Gastroesophageal sphincter (tissue), 4 donors: ENCODE results near the gene EWSR1. TPM values are rescaled to one million over a fixed set of nuclear protein-coding genes. Genes with fewer than 3 reads are reported as not detected.
"Not testable (repeated sequence)": the region's sequence is repeated elsewhere in the genome, so short reads cannot be mapped to it uniquely, and the experiment has no call there.

ENCODE experiments used
- ATAC-seq: fragments of 150-250 bp; one replicate; pipeline ENCODE4 v1.9.1; 2016; ENCODE audit warnings: mild to moderate bottlenecking, moderate library complexity
- H3K27ac ChIP-seq, 4 donors: fragments of 200-600 bp; sonication (generic) in 3 of 4; 1 replicate in 3 of 4; 2 replicates in 1 of 4; pipeline ENCODE4 v1.5.1; 2016 to 2019
- H3K27me3 ChIP-seq: fragments of 200-600 bp; sonication (generic); one replicate; pipeline ENCODE4 v1.5.1; 2019
- H3K36me3 ChIP-seq, 2 donors: fragments of 200-600 bp; sonication (generic); one replicate each; pipeline ENCODE4 v1.5.1; 2019; ENCODE audit warnings: control low read depth in 1 of 2
- H3K4me1 ChIP-seq, 3 donors: fragments of 200-600 bp; sonication (generic); 1 replicate in 2 of 3; 2 replicates in 1 of 3; pipeline ENCODE4 v1.5.1; 2016 to 2019; ENCODE audit warnings: control low read depth in 2 of 3
- H3K4me3 ChIP-seq, 2 donors: fragments of 200-600 bp; sonication (generic); one replicate each; pipeline ENCODE4 v1.5.1; 2019; ENCODE audit warnings: mild to moderate bottlenecking in 1 of 2, moderate library complexity in 1 of 2
- H3K9me3 ChIP-seq, 3 donors: fragments of 200-600 bp; sonication (generic); one replicate each; pipeline ENCODE4 v1.5.1; 2017 to 2019; ENCODE audit warnings: control low read depth in 2 of 3
- CTCF ChIP-seq, 4 experiments: fragments of 200-600 bp in 2 of 4; fragments of 450-650 bp in 2 of 4; sonication (generic) in 1 of 4; IDR thresholded peaks; one replicate each; pipeline ENCODE4 v1.5.1; 2017 to 2019; ENCODE audit warnings: antibody characterized with exemption in 4 of 4, mild to moderate bottlenecking in 2 of 4, moderate library complexity in 2 of 4
- EP300 ChIP-seq: sonication (generic); formaldehyde crosslinking; IDR thresholded peaks from one replicate; pipeline ENCODE4 v1.6.1; 2017; ENCODE audit warnings: antibody characterized with exemption, mild to moderate bottlenecking
- POLR2A ChIP-seq, 2 donors: fragments of 450-650 bp; IDR thresholded peaks; one replicate each; pipeline ENCODE4 v1.6.1; 2017; ENCODE audit warnings: antibody characterized with exemption in 2 of 2, mild to moderate bottlenecking in 2 of 2, moderate library complexity in 1 of 2
- POLR2AphosphoS5 ChIP-seq: sonication (generic); formaldehyde crosslinking; IDR thresholded peaks from one replicate; pipeline ENCODE4 v1.6.1; 2017; ENCODE audit warnings: antibody characterized with exemption
- WGBS, 2 donors: methylation state at CpG; one replicate each; pipeline ENCODE4 v1.1.5; 2018; ENCODE audit warnings: low coverage in 1 of 2; 5-methylcytosine and 5-hydroxymethylcytosine counted together
- total RNA-seq, 4 donors: library from RNA; depleted of rRNA; stranded (reverse); fragments of >200 nt; gene quantifications; one replicate each; pipeline ENCODE4 v1.1.0, GENCODE V29; 2016

EWSR1 gene
- total RNA-seq: 100 to 1,000 TPM; 169 to 209 (median 204) TPM

GRCh38 chr22:29267858-29268510, at the start of gene EWSR1, which contains the start of gene RHBDD3:
Gene EWSR1 (plus strand): TSS chr22:29268268. CDS start chr22:29268337, 69 bp downstream.
Gene RHBDD3 (minus strand): TSS chr22:29267981. CDS start chr22:29265626, 2,355 bp downstream.
- 0 to 2% methylated on average over 1 to 11 of the region's 67 CpGs for WGBS, 2 donors
- Histone ChIP-seq H3K27ac (peak within 1 kb of the TSS; percentile 94 to 99 (median 96)), H3K27me3 (no peaks in the 10 kb centered on the region), H3K36me3 (peaks cover 0 to 37% of the 10 kb centered on the region in 2 donors), H3K4me1 (peaks cover 10 to 59% (median 39%) of the 10 kb centered on the region in 3 donors), H3K9me3 (no peaks in the 10 kb centered on the region), H3K4me3 (peak within 1 kb of the TSS; percentile 70 to 86)
- TF ChIP-seq POLR2AphosphoS5: peak; percentile 86
- TF ChIP-seq POLR2A (IDR thresholded peaks at IDR 0.05): peak; percentile 63 to 67
- TF ChIP-seq EP300: no peak
- peak; percentile 97 for ATAC-seq

- Histone ChIP-seq H3K27me3 (no peaks in the 10 kb centered on the region), H3K4me1 (peaks cover 0 to 16% (median 0%) of the 10 kb centered on the region in 3 donors), H3K36me3 (no peaks in the 10 kb centered on the region), H3K27ac (no peak overlapping the region), H3K9me3 (no peaks in the 10 kb centered on the region), H3K4me3 (no peak overlapping the region)
- TF ChIP-seq CTCF (IDR thresholded peaks at IDR 0.05) (no peak), POLR2A (IDR thresholded peaks at IDR 0.05) (no peak), EP300 (no peak), POLR2AphosphoS5 (no peak)
- WGBS, 2 donors: no CpG with 5 or more reads among the region's 11 CpGs
- ATAC-seq: no peak
These were observed 49.2 kb upstream of the EWSR1 start for GRCh38 chr22:29218758-29219408.

GRCh38 chr22:29219409-29219782, 48.7 kb upstream of the EWSR1 start:
- H3K9me3 ChIP-seq, H3K27me3 ChIP-seq, H3K36me3 ChIP-seq, H3K27ac ChIP-seq, ATAC-seq, H3K4me3 ChIP-seq: not testable (repeated sequence)
- peaks cover 0 to 21% (median 0%) of the 10 kb centered on the region in 3 donors for H3K4me1 ChIP-seq
- WGBS, 2 donors: 80% methylated on average over 1 of the region's 2 CpGs; no CpG with 5 or more reads in 1 of the 2 donors

- Histone ChIP-seq H3K27ac (no peak overlapping the region), H3K36me3 (no peaks in the 10 kb centered on the region), H3K4me3 (no peak overlapping the region), H3K9me3 (no peaks in the 10 kb centered on the region), H3K4me1 (peaks cover 0 to 28% (median 6%) of the 10 kb centered on the region in 3 donors), H3K27me3 (no peaks in the 10 kb centered on the region)
- ATAC-seq: no peak
- 65 to 89% methylated on average over 5 to 9 of the region's 14 CpGs for WGBS, 2 donors
- TF ChIP-seq POLR2AphosphoS5: no peak
These were observed 48.0 kb upstream of the EWSR1 start for GRCh38 chr22:29219881-29220670.

- Histone ChIP-seq H3K36me3 (no peaks in the 10 kb centered on the region), H3K27ac (peak overlapping the region in 2 of 4 donors; percentile 35 to 60), H3K9me3 (no peaks in the 10 kb centered on the region), H3K27me3 (no peaks in the 10 kb centered on the region), H3K4me3 (peak overlapping the region in 1 of 2 donors; percentile 14), H3K4me1 (peaks cover 0 to 43% (median 19%) of the 10 kb centered on the region in 3 donors)
- no peak for ATAC-seq
- TF ChIP-seq CTCF (IDR thresholded peaks at IDR 0.05): no peak
- no peak for TF ChIP-seq EP300
- no peak for TF ChIP-seq POLR2AphosphoS5
- TF ChIP-seq POLR2A (IDR thresholded peaks at IDR 0.05): no peak
- WGBS, 2 donors: no CpG with 5 or more reads among the region's 19 CpGs
These were observed 43.8 kb upstream of the EWSR1 start for GRCh38 chr22:29224121-29224858.
